Measurements from ENCODE around the gene EYA2.

Gene EYA2

GRCh38 chr20:46923550-46923949 lies 28.9 kb downstream of the EYA2 start:
- TF ChIP-seq ARNTL (CRISPR knock-in tag; IDR thresholded peaks at IDR 0.05; ENCODE audit: borderline replicate concordance, low read depth) (no peak), ZFP3 (CRISPR knock-in tag; IDR thresholded peaks at IDR 0.05) (no peak), ZNF8 (CRISPR knock-in tag; IDR thresholded peaks at IDR 0.05) (no peak), PPARA (CRISPR knock-in tag; IDR thresholded peaks at IDR 0.05; ENCODE audit: borderline replicate concordance) (no peak), TCF4 (CRISPR knock-in tag; IDR thresholded peaks at IDR 0.05; ENCODE audit: borderline replicate concordance) (no peak), ZFP30 (CRISPR knock-in tag; IDR thresholded peaks at IDR 0.05) (no peak), TOX (CRISPR knock-in tag; IDR thresholded peaks at IDR 0.05; ENCODE audit: borderline replicate concordance) (no peak), ZNF70 (CRISPR knock-in tag; IDR thresholded peaks at IDR 0.05) (no peak), ISL1 (CRISPR knock-in tag; IDR thresholded peaks at IDR 0.05) (no peak), CSDC2 (CRISPR knock-in tag; IDR thresholded peaks at IDR 0.05) (no peak), OSR1 (CRISPR knock-in tag; IDR thresholded peaks at IDR 0.05) (no peak), PATZ1 (CRISPR knock-in tag; IDR thresholded peaks at IDR 0.05; ENCODE audit: borderline replicate concordance) (no peak), SNAI2 (CRISPR knock-in tag; IDR thresholded peaks at IDR 0.05) (no peak)
- TF ChIP-seq, protein P1, sequence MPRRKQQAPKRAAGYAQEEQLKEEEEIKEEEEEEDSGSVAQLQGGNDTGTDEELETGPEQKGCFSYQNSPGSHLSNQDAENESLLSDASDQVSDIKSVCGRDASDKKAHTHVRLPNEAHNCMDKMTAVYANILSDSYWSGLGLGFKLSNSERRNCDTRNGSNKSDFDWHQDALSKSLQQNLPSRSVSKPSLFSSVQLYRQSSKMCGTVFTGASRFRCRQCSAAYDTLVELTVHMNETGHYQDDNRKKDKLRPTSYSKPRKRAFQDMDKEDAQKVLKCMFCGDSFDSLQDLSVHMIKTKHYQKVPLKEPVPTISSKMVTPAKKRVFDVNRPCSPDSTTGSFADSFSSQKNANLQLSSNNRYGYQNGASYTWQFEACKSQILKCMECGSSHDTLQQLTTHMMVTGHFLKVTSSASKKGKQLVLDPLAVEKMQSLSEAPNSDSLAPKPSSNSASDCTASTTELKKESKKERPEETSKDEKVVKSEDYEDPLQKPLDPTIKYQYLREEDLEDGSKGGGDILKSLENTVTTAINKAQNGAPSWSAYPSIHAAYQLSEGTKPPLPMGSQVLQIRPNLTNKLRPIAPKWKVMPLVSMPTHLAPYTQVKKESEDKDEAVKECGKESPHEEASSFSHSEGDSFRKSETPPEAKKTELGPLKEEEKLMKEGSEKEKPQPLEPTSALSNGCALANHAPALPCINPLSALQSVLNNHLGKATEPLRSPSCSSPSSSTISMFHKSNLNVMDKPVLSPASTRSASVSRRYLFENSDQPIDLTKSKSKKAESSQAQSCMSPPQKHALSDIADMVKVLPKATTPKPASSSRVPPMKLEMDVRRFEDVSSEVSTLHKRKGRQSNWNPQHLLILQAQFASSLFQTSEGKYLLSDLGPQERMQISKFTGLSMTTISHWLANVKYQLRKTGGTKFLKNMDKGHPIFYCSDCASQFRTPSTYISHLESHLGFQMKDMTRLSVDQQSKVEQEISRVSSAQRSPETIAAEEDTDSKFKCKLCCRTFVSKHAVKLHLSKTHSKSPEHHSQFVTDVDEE (CRISPR knock-in tag; IDR thresholded peaks at IDR 0.05) = no peak
- TF ChIP-seq, protein P2, sequence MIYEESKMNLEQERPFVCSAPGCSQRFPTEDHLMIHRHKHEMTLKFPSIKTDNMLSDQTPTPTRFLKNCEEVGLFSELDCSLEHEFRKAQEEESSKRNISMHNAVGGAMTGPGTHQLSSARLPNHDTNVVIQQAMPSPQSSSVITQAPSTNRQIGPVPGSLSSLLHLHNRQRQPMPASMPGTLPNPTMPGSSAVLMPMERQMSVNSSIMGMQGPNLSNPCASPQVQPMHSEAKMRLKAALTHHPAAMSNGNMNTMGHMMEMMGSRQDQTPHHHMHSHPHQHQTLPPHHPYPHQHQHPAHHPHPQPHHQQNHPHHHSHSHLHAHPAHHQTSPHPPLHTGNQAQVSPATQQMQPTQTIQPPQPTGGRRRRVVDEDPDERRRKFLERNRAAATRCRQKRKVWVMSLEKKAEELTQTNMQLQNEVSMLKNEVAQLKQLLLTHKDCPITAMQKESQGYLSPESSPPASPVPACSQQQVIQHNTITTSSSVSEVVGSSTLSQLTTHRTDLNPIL (CRISPR knock-in tag; IDR thresholded peaks at IDR 0.05; ENCODE audit: low read depth) = no peak
- TF ChIP-seq, protein P3, sequence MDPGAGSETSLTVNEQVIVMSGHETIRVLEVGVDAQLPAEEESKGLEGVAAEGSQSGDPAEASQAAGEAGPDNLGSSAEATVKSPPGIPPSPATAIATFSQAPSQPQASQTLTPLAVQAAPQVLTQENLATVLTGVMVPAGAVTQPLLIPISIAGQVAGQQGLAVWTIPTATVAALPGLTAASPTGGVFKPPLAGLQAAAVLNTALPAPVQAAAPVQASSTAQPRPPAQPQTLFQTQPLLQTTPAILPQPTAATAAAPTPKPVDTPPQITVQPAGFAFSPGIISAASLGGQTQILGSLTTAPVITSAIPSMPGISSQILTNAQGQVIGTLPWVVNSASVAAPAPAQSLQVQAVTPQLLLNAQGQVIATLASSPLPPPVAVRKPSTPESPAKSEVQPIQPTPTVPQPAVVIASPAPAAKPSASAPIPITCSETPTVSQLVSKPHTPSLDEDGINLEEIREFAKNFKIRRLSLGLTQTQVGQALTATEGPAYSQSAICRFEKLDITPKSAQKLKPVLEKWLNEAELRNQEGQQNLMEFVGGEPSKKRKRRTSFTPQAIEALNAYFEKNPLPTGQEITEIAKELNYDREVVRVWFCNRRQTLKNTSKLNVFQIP (CRISPR knock-in tag; IDR thresholded peaks at IDR 0.05; ENCODE audit: borderline replicate concordance, low read depth) = no peak
- TF ChIP-seq, protein P4, sequence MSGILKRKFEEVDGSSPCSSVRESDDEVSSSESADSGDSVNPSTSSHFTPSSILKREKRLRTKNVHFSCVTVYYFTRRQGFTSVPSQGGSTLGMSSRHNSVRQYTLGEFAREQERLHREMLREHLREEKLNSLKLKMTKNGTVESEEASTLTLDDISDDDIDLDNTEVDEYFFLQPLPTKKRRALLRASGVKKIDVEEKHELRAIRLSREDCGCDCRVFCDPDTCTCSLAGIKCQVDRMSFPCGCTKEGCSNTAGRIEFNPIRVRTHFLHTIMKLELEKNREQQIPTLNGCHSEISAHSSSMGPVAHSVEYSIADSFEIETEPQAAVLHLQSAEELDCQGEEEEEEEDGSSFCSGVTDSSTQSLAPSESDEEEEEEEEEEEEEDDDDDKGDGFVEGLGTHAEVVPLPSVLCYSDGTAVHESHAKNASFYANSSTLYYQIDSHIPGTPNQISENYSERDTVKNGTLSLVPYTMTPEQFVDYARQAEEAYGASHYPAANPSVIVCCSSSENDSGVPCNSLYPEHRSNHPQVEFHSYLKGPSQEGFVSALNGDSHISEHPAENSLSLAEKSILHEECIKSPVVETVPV (CRISPR knock-in tag; IDR thresholded peaks at IDR 0.05) = no peak
- ATAC-seq = no peak

- no peak for ATAC-seq
- TF ChIP-seq TOX (CRISPR knock-in tag; IDR thresholded peaks at IDR 0.05; ENCODE audit: borderline replicate concordance) = no peak
- no peak for TF ChIP-seq ISL1 (CRISPR knock-in tag; IDR thresholded peaks at IDR 0.05)
- TF ChIP-seq, protein P3 (CRISPR knock-in tag; IDR thresholded peaks at IDR 0.05; ENCODE audit: borderline replicate concordance, low read depth) = no peak
- TF ChIP-seq ZNF70 (CRISPR knock-in tag; IDR thresholded peaks at IDR 0.05) = no peak
- TF ChIP-seq ARNTL (CRISPR knock-in tag; IDR thresholded peaks at IDR 0.05; ENCODE audit: borderline replicate concordance, low read depth) = no peak
Measured at GRCh38 chr20:46928580-46929132, 34.0 kb downstream of the EYA2 start.

DNA sequence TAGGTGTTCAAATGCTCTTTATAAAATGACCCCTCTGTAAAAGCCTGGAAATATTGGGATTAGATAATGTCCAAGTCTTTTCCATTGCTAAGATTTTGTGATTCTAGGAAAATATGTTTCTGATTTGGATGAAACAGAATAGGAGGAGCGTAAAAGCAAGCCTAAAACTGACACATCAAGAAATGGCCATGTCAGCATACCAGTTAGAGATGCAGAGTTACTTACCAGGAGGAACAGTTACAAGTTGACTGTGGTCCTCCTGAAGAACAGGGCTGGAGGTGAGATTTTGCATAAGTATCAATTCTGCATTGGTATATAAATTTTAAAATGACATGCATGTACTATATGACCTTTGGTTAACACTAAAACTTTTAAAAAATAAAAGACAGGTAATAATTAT lies 35.3 kb downstream of the EYA2 start:
- no peak for ATAC-seq
- TF ChIP-seq CSDC2 (CRISPR knock-in tag; IDR thresholded peaks at IDR 0.05) = no peak
- TF ChIP-seq ZNF70 (CRISPR knock-in tag; IDR thresholded peaks at IDR 0.05) = no peak
- no peak for TF ChIP-seq OSR1 (CRISPR knock-in tag; IDR thresholded peaks at IDR 0.05)
- no peak for TF ChIP-seq PPARA (CRISPR knock-in tag; IDR thresholded peaks at IDR 0.05; ENCODE audit: borderline replicate concordance)
- no peak for TF ChIP-seq ZNF565 (CRISPR knock-in tag; conservative IDR thresholded peaks at IDR 0.05; ENCODE audit: low read depth)
- no peak for TF ChIP-seq RARB (CRISPR knock-in tag; IDR thresholded peaks at IDR 0.05)
- TF ChIP-seq, protein P2 (CRISPR knock-in tag; IDR thresholded peaks at IDR 0.05; ENCODE audit: low read depth) = no peak
- no peak for TF ChIP-seq SNAI2 (CRISPR knock-in tag; IDR thresholded peaks at IDR 0.05)
- no peak for TF ChIP-seq ARNTL (CRISPR knock-in tag; IDR thresholded peaks at IDR 0.05; ENCODE audit: borderline replicate concordance, low read depth)
- TF ChIP-seq, protein P3 (CRISPR knock-in tag; IDR thresholded peaks at IDR 0.05; ENCODE audit: borderline replicate concordance, low read depth) = no peak
- TF ChIP-seq, protein P4 (CRISPR knock-in tag; IDR thresholded peaks at IDR 0.05) = no peak
- no peak for TF ChIP-seq ISL1 (CRISPR knock-in tag; IDR thresholded peaks at IDR 0.05)

All from SK-N-SH treated with all-trans-retinoic acid at 6 μM for 48 hours (cell line).